ENCODE results near the gene RILPL1. TPM values are rescaled to one million over a fixed set of nuclear protein-coding genes. Genes with fewer than 3 reads are reported as not detected.
"Not testable (repeated sequence)": the region's sequence is repeated elsewhere in the genome, so short reads cannot be mapped to it uniquely, and the experiment has no call there.

The RILPL1 gene
- total RNA-seq, 1 donor from 2014 or later = 13.4 TPM

- no peak for DNase-seq (ENCODE audit: low spot score)
Measured at GRCh38 chr12:123530668-123531067, 2.9 kb downstream of the RILPL1 start.

DNA sequence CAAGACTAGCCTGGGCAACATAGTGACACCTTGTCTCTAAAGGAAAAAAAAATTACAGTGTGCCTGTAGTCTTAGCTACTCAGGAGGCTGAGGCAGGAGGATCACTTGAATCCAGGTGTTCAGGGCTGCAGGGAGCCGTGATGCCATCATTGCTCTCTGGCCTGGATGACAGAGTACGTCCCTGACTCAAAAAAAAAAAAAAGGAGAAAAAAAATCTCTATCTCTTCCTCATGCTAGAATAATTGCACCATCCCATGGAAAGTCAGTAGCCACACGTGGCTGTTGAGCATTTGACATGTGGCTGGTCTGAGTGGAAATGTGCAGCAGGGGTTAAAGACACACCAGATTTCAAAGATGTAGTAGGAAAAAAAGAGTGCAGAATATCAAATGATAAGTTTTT lies 3.8 kb downstream of the RILPL1 start:
- no peak for DNase-seq (ENCODE audit: low spot score)

- DNase-seq (ENCODE audit: low spot score) = no peak
Measured at GRCh38 chr12:123528858-123529257, 4.7 kb downstream of the RILPL1 start.

DNA sequence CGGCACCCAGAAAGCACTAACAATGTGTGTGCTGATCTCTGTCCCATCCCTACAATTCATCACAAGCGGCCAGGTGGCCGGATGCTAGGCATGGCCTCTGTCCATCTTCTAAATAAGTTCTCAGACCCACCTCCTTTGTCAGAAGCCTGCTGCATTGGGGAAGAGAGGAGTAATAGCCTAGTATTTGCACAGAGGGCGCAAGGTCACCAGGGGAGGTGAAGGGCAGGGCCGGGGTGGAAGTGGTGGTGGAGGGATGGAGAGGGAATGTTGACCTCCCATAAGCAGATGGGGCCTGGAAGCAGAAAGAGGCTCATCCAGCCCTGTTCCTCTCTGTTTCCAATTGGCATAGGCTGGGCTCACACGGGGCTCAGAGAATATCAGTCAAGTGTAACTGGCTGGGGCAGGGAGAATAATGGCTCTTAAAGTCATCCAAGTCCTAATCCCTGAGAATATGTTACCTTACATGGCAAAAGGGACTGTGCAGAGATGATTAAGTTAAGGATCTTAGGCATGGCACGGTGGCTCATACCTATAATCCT lies 6.9 kb downstream of the RILPL1 start:
- no peak for DNase-seq (ENCODE audit: low spot score)

GRCh38 chr12:123524378-123524777 lies 9.1 kb downstream of the RILPL1 start:
- no peak for DNase-seq (ENCODE audit: low spot score)

DNA sequence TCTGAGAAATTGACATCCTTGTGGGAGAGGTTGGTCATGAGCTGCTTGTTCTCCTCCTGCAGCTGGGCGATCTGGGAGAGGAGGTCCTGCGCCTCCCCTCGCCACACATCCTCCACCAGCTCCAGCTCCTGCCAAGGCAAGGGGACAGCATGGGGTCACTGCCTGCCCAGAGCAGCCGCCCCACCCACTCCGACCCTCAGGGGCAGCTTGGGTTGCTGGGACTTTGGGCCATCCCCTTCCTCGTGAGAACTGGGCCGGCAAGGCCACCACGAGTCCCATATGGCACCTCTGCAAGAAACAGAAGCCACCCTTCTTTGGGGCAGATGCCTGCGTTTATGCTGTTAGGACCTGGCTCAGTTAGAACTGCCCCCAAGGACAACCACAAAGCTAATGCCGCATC lies 10.0 kb downstream of the RILPL1 start:
- no peak for DNase-seq (ENCODE audit: low spot score)

DNA sequence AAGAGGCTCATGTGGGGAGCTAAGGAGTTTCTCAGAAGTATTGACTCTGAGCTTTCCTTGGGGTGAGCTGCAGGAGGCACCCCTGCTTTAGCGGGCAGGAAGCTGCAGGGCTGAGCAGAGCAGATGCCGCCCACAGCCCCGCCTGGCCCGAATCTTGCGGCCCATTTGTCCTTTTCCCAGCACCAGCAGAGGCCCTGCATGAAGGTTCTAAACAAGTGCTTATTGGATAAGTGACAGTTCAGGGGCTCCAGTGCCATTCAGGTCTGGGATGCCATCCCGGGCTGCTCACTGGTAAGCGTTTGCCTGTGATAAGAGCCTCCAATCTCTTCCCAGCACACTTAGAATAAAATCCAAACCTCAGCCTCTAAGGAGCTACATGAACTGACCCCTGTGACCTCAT lies 11.4 kb downstream of the RILPL1 start:
- DNase-seq (ENCODE audit: low spot score) = no peak

DNA sequence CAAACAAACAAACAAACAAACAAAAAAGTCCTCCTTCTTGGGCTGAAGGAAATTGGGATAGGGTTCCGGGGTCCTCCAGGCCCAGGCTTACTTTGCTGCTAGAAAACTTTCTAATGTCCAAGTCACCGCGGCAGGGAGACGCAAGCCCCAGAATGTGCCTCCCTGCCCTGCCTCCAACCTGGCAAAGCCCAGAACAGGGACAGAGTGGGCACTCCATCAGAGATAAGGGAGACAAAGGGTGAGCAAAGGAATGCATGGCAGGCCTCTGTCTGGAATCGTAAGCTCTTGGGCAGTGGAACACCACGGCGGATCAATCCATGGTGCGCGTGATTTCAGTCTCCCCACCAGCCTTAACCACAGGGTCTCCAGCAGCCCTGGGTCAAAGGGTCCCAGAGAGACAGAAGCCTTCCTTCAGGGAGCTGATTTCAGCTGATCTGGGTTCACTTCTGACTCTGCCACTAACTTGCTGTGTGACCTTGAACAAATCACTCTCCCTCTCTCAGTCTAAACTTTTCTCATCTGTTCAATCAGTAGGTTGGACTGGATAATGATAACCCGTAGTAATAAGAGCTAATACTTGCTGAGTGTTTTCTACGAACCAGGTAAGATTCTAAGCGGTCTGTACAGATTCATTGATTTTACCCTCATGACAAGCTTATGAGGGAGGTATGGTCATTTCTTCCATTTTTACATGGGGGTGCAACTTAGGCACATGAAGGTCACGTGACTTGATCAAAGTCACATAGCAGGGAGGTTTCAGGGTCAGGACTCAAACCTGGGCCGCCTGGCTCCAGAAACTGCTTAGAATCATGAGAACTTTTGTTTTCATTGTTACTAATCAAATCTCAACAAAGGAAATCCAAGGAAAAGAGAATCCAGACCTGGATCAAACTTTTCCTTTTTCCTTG lies 12.7 kb downstream of the RILPL1 start:
- no peak for DNase-seq (ENCODE audit: low spot score)

DNA sequence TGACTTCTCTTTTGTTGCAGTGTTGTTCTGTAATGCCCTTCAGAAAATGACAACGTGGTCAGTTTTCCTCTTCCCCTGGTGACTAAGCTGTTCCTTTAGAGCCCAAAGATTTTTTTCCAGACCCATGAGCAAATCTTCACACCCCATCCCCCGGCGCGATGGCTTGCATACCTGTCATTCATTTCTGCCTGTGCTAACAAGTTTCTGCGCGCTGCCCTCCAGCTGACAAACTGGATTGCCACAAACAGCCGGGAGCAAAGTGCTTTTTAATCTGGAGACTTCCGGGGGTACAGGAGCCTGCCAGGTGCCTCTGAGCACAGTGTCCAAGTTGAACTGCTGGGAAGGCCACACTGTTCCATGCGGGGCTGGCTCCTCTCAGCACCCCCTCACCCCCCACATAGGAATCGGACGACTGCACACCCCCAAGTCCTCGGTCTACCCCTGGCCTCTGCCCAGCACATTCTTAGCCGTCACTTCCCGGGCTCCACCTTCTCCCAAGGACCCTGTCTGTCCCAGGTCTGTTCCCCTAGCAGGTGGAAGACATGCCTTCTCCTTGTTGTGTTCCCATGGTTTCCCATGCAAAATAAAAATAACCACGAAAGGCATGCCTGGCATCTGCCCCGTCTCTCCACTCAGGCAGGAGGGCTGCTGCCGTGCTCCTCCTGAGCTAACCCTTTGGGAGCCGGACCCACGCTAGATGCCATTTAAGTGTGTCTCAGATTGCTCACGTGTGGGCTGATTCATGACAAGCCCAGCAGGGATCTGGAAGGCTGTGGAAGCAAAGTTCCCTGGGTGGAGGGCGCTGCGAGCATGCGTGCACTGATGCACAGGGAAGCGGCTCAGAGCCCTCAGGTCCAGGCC lies 14.1 kb downstream of the RILPL1 start:
- DNase-seq (ENCODE audit: low spot score) = no peak

DNA sequence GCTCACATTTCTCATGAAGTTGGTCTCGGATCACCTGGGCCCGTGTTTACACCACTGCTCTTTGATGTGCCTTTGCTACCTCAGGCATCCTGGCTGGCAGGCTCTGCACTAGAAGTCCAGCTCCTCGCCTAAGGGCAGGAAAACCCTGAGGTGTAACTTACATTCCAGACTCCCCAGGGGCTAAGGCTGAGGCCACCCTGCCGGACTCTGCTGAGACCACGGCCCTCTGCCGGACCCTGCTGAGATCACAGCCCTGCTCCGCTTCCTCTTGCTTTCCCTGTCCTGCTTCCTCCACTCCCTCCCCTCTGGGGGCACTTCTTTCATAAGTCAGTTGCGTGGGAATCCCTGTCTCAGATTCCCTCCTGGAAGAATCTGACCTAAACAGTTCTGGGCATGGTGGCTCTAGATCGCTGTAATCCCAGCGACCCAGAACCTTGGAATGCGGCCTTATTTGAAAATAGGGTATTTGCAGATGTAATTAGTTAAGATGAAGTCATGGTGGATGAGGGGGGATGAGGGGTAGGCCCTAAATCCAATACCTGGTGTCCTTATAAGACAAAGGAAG lies 17.2 kb downstream of the RILPL1 start:
- no peak for DNase-seq (ENCODE audit: low spot score)

DNA sequence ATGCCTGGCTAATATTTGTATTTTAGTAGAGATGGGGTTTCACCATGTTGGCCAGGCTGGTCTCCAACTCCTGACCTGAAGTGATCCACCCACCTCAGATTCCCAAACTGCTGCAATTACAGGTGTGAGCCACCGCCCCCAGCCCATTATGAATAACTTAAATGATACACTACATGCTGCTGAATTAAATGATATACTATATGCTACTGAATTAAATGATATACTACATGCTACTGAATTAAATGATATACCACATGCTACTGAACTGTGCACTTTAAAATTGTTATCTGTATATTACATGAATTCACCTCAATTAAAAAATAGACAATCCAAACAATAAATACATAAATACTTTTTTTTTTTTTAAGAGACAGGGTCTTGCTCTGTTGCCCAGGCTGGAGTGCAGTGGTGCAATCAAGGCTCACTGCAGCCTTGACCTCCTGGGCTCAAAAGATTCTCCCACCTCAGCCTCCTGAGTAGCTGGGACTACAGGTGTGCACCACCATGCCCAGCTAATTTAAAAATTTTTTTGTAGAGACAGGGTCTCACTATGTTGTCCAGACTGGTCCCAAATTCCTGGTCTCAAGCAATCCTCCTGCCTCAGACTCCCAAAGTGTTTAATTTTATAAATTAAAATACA lies 18.8 kb downstream of the RILPL1 start:
- DNase-seq (ENCODE audit: low spot score) = not testable (repeated sequence)

DNA sequence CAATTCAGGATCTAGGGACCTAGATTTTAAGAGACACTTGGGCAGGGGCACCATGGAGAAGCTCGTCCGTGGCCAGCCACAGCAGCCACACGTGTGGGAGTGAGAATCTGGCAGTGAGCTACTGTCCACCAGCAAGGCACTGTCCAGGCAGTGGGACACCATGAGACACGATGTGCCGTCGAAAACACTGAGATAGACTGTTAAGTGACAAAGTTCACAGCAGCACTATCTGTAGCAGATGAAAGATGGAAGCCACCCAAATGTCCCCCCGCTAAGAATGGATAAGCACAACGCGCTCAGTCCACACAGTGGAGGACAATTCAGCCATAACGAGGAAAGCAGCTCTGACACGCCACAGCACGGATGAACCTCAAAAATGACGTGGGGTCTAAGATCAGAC lies 19.7 kb downstream of the RILPL1 start:
- no peak for DNase-seq (ENCODE audit: low spot score)

DNA sequence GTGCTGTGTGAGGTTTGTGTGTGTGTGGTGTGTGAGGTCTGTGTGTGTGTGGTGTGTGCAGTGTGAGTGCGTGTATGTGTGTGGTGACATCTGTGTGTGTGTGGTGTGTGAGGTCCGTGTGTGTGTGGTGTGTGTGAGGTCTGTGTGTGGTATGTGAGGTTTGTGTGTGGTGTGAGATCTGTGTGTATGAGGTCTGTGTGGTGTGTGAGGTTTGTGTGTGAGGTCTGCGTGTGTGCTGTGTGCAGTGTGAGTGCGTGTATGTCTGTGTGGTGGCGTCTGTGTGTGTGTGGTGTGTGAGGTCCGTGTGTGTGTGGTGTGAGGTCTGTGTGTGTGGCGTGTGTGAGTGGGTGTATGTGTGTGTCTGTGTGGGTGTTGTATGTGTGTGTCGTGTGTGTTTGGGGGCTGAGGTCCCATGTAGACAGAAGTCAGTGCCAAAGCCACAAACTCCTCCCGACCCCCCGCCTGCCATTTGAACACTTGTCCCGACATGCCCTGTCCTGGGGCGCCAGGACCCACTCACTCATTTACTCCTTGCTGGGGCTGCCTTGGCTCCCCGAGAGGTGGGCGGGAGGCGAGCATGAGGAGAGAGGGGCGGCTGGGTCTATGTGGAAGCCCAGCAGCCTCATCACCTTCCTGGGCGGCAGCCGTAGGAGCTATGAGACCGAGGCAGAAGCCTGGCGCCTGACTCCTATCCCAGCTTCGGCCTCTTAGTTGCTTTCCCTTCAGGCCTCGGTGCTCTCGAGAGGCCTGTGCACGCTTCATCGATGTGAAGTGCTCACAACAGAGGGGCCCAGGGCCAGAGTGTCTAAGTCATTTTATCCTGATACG lies 20.5 kb downstream of the RILPL1 start:
- DNase-seq (ENCODE audit: low spot score) = no peak

GRCh38 chr12:123506843-123507236 lies 26.7 kb downstream of the RILPL1 start:
- DNase-seq (ENCODE audit: low spot score) = no peak

DNA sequence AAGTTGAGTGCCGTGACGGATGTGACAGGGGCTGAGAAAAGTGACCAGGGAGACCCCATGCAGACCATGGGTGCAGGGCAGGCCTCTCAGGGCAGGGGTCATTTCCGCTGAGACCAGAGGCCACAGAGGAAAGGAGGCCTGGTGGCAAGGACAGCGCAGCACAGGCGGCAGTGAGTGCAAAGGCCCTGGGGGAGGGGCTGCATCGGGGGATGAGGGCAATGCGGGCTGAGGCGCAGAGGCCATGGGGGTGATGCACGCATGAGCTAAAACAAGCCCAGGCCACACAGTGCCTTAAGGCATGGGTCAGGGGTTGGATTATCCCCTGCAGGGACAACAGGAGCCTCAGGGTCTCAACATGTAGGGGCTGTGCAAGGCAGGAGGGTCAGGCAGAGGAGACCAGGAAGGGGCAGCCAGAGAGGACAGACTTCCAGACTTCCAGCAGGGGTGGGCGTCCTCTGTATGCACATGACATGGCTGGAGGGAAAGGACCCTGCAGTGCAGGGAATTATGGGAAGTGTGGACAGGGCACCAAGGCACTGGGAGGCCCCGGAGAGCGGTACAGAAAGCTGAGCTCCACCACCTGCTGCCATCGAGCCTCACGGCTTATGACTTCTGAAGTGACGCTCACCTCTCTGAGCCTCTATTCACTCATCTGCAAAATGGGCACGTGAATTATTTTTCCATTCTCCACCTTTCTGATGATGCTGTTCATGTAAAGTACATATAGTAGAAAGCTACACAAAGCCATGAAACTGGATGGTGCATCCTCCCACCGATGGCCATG lies 27.3 kb downstream of the RILPL1 start:
- DNase-seq (ENCODE audit: low spot score) = no peak

DNA sequence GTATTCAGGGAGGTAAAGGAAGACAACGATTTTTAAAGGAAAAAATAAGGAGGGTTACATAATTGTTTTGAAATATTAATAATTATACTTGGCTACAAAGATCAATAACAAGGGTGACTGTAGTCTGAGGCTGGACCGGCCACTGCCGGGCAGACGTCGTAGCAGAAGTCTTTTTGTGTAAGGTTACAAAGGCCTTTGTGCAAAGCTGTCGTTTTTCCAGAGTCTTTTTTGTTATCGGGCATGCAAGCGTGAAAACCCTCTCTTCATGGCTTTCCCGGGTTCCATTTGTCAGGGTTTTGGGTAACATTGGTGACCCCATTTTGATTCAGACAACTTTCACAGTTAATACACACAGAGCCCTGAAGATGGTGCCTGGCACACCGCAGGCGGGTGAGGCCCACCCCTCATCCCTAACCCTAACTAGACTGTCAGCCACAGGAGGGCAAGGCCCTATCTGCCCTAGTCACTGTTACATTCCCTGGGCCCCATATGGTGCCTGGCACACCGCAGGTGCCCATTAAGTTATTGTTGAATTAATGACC lies 31.3 kb downstream of the RILPL1 start:
- no peak for DNase-seq (ENCODE audit: low spot score)

DNA sequence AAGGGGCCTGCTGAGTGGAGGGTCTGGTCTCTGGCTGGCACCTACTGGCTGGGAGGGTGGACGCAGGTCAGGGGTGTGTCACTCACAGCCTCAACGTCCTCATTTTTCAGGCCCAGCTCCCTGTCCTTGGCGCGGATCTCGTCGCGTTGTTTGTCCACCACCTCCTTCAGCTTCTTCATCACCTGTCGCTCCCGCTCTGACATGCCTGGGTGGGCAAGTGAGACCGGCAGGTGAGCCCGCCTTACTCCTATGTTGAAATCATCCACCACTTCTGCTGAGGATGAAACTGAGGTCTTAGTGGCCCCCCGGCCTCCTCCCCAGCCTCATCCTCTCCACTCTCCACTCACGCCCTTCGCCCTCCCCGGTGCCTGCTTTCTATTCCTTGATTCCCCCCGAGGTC lies 34.2 kb downstream of the RILPL1 start:
- no peak for DNase-seq (ENCODE audit: low spot score)

GRCh38 chr12:123498126-123498825 lies 35.2 kb downstream of the RILPL1 start:
- DNase-seq (ENCODE audit: low spot score) = no peak

DNA sequence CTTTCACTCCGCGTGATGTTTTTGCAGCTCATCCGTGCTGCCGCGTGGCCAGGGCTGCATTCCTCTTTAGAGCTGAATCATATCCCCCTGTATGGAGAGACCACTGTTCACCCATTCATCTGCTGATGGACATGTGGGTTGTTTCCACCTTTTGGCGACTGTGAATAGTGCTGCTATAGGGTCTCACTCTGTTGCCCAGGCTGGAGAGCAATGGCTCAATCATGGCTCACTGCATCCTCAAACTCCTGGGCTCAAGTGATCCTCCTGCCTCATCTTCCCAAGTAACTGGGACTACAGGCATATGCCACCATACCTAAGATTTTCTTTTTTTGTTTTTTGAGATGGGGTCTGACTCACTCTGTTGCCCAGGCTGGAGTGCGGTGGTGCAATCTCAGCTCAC lies 36.5 kb downstream of the RILPL1 start:
- no peak for DNase-seq (ENCODE audit: low spot score)
